GM21390 (cell line): ENCODE results near the gene SMAD6.

Experiments
- ATAC-seq: cut with Tn5 transposase; IDR thresholded peaks from one replicate; pipeline ENCODE4 v1.9.1; 2021; ENCODE audit not compliant: unreplicated experiment

The SMAD6 gene

DNA sequence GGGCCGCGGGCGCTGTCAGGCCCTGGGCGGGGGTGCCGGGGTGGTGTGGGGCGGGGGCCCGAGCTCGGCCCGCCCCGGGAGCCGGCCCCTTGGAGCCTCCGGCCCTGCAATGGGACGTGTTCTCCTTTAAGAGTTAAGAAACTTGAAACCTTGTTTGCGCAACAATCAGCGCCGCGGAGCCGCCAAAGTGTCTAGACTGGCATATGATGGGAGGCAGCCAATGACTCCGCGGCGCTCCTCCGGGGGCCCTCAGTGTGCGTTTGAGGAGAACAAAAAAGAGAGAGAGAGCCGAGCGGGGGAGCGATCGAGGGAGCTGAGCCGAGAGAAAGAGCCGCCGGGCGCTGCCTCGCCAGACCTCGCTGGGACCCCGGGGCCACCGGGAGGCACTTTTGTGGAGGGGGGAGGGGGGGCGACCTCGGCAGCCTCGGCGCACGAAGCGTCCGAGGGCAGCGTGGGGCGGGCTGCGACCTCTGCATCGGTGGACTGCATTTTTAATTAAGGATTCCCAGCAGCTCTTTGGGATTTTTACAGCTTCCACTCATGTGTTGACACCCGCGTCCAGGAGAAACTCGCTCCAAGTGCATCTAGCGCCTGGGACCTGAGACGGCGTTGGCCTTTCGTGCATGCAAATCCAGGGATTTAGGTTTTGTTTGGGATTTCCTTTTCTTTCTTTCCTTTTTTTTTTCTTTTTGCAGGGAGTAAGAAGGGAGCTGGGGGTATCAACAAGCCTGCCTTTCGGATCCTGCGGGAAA lies at the start of gene SMAD6:
Gene SMAD6 (plus strand): TSS at position 202 of the 752 bp plus-strand sequence. CDS start 1,023 bp downstream, outside the sequence.
- peak; percentile 38 for ATAC-seq

DNA sequence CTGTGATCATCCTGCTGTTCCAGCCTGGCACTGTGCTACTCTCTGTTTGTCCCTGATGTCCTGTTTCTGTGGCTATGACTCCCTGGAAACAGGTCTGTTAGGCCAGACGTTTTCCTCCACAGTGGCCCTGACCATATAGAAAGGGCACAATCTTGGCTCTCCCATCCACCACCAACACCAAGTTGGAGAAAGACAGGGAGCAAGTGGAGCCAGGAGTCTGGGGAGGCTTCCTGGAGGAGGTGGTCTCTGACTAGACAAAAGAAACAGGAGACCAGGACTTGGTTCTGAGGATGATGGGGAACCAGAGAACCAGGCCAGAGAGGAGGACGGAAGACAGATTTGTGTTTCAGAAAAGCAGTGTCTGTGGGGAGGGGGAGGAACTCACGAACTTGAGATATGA lies 49.2 kb upstream of the SMAD6 start:
- no peak for ATAC-seq

DNA sequence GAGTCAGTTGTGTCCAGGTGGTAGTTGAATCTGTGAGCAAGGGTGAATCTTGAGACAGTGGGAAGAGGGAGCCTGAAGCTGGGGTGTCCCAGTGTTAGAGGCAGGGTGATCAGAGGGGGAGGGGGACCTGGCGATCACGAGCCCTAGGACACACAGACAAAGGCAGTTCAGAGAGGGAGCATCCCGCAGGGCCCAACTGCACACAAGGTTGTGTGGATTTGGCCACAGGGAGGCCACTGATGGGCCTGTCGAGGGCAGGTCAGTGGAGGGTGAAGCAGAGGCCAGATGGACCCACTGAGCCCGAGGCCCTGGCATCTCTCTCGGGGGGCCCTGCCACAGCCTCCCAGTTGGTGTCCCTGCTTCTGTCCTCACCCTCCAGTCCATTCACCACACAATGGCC lies 48.6 kb upstream of the SMAD6 start:
- ATAC-seq, result no peak

DNA sequence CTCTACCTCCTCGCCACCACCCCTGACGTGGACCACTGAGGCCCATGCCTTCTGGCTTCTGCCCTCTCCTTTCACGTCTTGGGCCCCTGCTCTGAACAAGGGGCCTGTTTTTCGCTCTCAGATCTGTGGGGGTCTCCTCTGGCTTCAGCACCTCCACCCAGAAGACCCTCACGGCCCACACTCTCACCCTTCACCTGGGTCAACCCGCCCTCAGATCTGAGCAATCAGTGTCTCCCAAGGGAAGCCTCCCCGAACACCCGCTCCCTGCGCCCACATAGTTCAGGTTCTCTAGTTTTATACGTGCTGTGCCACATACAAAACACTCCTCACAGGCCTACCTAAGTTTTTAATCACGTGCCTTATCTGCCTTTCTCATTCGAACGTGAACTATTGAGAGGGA lies 48.2 kb upstream of the SMAD6 start:
- ATAC-seq, result no peak

DNA sequence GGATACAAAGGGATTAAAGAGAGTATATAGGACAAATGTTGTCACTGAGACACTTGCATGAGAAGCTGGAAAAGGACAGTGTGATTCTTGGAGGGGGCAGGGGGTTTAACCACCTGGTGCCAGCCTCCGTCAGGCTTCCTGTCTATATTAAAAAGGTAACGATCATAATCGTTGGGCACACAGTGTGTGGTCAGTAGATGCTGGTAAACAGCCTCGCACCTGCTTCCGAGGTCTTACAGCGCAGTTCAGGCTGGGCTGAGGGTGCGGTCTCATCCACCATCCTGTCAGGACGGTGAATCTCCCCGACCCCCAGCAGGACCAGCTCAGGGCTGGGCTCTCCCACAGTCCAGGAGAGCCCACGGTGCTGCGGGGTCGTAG lies 47.7 kb upstream of the SMAD6 start:
- no peak for ATAC-seq

DNA sequence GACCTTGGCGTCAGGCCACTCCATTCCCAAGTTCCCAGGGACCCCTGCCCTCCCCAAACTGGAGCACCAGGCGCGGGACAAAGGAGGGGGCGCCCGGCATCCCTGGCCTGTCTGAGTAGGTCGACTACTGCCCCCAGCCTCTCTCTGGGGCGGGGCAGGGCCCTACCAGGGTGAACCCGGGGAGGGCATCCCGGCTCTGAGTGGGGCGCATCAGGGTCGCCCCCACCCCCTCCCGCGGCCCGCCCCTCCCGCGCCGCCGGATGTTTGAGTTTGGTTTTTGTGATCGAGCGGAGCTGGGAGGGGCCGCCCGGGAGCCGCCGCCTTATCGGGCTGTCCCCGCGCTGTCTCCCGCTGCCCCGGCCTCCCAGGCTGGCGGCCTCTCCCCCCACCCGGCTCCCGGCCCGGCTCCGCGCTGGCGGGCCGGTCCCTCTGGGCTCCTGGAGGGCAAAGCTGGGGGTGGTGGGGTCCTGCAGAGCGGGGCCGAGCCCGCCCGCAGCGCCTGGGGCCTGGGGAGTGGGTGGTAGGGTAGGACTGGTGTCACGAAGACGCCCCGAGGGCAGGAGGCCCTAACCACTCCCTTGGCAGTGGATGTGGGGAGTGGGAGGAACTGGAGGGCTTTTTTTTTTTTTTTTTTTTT lies 47.2 kb upstream of the SMAD6 start:
- ATAC-seq, result no peak

DNA sequence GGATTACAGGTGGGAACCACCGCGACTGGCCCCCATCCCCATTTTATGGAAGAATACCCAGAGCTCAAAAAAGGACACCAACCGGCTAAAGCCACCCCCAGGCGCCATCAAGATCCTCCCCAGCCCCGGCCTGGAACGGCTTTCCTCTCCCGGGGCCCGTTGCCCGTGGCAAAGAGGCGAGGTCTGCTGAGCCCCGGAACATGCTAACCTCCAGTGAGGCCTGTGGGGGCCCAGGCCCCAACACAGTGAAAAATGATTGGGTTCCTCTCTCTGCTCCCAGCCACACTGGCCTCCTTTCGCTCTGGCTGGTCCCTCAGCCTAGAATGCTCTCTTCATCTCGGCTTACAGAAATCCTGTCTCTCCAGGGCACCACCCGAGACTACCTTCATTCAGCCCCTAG lies 46.5 kb upstream of the SMAD6 start:
- no peak for ATAC-seq

DNA sequence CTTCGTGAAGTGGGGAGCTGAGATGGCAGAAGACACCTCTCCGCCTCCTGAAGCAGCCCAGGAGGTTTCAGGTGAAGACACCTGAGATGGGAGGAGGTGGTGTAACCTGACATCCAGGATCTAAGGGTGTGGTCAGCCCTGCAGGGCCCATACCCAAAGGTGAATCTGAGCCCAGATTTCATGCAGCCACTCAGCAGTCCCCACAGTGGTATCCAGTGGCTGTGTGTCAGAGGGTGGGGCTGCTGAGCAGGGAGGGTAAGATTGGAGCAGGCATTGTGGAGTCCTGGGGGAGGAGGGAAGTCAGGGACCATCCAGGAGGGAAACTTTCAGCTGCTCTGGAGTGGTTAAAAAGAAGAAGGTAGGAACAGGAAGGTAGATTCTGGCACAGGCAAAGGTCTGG lies 46.0 kb upstream of the SMAD6 start:
- no peak for ATAC-seq

DNA sequence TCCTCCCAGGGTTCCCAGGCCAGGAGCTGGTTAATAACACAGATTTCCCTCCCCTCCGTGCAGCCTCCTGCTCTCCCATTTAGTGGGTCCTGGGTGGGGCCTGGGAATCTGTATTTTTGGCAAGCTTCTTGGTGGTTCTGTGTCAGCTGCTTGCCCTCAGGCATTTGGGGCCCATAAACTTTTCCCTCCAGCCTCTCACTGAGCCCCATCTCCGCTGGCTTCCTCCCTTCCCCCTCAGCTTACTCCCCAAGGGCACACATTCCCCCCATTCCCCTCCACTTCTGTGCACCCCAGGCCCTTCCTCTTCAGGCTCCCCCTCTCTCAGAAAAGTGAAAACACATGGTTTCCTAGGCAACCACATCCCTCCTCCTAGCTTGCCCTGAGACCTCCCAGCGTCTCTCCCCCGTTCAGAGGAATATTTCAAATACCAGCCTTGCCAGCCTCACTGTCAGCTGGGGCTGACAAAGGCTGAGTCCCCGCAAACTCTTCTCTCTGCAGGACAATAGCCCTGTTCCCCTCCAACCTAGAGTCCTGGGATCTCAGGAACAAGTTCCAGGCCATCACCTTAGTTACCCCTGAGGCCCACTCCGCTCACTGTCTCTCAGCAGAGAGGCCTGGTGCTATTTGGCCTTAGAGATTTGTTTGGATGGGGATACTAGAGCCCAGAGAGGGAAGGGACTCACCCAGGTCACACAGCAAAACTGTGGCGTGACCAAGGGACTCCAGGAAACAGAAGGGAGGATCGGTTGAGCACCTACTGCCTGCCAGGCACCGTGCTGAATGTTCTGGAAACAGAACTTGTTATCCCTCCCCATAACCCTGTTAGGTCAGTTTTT lies 44.6 kb upstream of the SMAD6 start:
- no peak for ATAC-seq

DNA sequence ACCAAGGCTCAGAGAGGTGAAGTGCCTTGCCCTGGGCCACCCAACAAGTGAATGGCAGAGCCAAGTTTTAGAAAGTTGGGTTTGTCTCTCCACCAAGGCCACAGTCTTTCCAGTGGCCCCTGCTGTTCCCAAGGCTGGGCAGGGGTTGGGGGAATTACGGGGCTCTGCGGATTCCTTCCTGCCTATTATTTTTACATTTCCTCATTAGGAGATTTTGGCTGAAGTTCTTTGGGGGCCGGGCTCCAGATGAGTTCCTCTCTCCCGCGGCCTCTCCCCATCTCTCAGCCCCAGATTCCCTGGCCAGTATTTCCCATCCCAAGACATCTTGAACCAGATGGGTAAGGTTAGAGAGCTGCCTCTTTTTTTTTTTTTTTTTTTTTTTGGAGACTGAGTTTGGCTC lies 44.0 kb upstream of the SMAD6 start:
- no peak for ATAC-seq

DNA sequence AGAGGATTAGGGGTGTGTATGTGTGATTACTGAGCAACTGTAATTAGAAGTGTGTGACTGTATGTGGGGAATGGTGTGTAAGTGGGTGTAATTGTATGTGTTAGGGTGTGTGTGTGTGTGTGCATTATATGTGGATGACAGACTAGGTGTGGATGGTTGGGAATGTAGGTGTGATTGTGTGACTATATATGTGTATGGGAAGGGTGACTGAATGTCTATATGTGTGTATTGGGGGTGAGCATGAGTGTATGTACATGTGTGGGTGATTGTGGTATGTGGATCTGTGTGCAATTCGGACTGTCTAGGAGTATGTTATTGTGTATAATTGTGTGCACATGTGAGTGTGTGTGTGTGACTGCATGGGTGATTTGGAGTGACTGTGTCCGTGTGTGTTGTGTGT lies 43.2 kb upstream of the SMAD6 start:
- no peak for ATAC-seq

DNA sequence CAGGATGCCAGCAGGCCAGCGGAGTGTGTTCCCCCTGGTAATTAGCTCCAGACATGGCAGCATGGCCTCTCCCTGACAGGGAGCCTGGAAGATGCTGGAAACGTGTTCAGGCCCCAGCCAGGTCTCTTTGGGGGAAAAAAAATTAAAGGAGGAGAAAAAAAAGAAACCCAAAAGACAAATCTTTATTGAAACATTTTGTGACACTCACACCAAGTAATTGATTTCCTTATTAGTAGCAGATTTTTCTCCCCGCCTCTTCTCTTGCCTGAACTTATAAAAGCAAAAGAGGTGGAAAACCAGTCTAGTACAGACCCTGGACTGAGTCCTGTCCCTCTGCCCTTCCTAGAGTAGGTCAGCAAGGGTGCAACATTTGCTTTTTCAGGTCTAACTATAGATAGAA lies 42.7 kb upstream of the SMAD6 start:
- ATAC-seq, result no peak

DNA sequence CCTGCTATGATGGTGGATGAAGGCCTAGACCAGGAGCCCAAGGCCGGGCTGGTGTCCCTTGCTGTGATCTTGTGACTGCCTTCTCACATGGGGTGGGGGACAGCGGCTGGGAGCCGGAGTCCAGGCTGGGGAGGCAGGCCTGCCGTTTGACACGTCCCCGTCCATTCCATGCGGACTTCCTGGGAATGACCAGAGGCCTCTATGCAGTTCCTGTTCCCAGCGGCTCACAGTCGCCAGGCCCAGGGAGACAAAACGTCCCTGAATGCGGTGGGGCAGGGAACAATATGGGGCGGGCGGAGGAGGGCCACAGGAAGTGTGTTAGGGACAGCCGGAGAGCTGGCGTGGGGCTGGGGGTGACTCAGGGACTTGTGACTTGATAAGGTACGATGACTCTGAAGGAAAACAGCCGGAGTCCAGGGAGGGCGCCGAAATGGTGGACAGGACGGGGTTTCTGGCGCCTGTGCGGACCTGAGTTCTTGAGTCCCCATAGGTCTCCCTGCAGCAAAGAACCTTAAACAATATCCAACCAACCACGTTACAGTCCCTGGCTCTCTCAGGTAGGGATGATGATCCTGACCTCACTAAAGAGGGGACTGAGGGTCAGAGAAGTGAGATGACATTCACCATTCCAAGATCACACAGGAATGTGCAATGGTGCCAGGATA lies 40.5 kb upstream of the SMAD6 start:
- ATAC-seq, result no peak

DNA sequence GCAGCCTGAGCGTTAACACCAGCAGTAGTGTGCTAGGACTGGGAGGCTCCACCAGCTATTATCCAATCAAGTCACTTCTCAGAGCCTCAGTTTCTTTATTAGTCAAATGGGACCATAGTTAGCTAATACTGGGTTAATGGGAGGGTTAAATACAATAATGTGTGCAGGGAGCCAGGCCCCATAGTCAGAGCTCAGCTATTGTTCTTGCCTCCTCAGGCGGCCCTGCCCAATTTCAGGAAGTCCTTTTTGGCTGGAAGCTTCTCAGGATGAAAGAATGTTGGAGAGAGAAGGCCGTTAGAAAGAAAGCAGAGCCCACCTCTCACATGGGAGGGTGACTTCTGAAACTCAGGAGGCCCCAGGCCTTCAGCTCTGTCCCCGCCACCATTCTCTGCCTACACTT lies 39.5 kb upstream of the SMAD6 start:
- no peak for ATAC-seq

DNA sequence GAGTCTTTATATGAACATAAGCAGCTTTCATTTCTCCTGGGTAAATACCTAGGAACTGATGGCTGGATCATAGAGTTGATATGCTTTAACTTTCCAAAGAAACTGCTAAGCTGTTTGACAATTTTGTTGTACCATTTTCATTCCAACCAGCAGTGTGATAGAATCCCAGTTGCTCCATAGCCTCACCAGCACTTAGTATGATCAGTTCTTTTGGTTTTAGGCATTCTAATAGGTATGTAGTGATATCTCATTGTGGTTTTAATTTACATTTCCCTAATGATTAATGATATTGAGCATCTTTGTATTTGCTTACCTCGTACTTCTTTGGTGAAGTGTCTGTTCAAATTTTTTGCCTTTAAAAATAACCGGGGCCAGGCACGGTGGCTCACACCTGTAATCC lies 38.4 kb upstream of the SMAD6 start:
- ATAC-seq, result no peak

DNA sequence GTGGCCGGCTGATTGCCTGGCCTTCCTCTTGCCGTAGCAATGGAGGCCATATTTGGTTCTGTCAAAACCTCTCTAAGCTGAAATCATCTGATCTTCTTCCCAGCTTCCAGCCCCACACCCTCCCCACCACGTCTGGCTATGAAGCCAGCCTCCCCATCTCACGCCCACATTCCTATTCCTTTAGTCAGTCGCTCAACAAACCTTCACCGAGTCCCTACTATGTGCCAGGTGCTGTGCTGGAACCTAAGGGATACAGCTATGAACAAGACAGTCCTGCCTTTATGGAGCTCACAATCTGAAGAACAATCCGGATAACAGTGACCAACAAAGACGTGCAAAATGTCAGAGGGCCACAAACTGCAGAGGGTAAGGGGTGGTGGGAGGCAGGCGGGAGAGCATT lies 31.9 kb upstream of the SMAD6 start:
- ATAC-seq, result no peak

DNA sequence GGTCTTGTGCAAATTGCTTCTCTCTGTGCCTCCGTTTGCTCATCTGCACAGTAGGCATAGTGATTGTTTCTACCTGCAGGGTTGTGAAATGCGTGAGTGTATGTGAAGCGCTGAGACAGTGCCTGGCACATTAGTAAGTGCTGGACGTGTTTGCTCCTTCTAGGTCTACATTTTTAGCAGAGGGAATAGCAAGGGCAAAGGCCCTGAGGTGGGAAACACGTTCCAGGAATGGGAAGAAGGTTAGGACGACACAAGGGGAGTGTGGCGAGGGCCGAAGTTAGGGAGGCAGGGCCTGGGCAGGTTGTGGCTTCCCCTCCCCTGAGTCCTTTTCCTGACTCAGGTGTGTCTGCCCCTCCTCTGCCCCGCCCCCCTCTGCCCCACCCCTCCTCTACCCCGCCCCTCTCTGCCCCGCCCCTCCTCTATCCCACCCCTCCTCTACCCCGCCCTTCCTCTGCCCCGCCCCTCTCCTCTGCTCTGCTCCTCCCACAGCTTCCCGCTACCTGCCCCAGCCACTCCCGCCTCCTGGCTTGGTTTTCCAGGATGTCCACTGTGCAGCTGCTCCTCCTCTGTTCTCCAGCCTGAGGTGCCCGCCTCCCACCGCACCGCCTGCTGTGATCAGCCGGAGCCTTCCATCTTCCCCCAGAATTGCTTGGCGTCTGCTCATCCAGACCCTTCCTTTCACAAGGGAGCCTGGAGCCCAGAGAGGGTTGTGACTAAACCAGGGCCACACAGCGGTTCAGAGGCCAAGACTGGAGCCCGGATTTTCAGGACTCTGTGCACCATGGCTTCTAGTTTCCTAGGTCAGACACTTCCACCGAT lies 31.1 kb upstream of the SMAD6 start:
- no peak for ATAC-seq

DNA sequence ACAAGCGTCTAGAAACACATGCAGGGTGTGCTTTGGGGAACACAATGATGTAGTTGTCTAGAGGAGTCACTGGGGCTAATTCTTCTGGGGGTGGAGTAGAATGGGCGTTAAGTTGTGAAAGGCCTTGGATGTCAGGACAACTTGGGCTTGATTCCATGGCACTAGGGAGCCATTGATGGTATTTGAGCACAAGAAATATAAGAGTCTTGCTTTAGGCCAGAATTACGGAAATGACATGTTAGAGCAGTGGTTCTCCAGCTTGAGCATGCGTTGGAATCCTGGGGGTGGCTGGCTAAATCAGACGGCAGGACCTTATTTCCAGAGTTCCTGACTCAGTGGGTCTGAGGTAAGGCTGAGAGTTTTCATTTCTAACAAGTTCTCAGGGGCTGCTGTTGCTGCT lies 29.2 kb upstream of the SMAD6 start:
- ATAC-seq, result no peak

DNA sequence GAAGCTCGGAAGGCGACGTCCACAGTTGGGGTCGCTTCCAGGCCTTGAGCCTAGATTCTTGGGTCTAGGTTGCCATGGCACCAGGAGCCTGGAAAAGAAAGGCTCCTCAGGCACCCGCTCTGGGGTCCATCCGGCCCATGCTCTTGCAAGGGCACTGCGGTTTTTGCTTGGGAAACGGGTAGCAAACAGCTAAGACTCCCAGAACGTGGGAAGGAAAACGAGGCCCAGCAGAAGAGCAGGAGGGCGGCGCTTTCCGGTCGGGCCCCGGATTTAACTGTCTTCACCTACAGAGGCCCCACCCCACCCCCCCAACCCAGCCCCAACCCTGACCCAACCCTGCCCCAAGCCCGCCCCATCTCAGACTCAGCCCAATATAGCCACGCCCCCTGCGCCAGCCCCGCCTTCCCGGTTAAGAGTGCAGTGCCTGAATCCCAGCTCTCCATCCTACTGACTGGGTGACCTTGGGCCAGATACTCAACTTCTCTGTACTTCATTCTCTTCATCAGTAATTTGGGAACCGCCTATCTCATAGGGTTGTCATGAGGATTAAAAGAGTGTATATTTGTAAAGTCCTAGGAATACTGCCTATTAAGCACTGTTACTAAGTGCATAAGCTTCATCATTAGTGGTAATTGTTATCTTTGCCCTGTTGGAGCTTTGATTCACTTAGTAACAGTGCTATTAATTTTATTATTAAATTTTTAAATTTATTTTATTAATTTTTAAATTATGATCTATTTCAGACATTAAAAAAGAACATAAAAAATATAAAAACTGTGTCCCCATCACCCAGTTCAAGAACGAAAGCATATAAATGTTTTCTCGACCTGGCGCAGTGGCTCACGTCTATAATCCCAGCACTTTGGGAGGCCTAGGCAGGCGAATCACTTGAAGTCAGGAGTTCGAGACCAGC lies 28.4 kb upstream of the SMAD6 start:
- no peak for ATAC-seq

DNA sequence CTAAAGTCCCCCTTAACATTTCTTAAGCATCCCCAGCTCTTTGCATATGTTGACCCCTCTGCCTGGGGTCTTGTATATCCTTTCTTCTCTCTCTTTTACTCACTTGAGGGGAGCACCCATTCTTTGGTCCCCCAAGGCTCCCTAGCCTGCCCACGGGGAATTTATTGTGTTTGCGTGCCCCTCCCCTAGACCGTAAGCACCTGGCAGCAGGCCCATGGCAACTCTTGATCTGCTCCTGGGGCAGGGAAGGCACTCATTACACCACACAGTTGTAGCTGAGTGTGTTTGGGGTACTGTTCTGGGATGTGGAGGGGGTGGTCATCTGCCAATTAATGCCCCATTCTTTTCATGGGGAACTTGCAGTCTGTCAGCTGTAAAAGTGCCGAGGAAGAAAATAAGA lies 27.3 kb upstream of the SMAD6 start:
- no peak for ATAC-seq
